Hippocampal formation (tissue), 2 donors: ENCODE data around the gene SEMA4D.

Experiments
- DNase-seq, 2 donors: peaks; one replicate each; lab custom pipeline; 2025; lab: John Stamatoyannopoulos, UW

Gene SEMA4D

GRCh38 chr9:89444925-89445765 is 52.8 kb downstream of the SEMA4D start:
- DNase-seq: no peak

- DNase-seq: no peak
Observed at GRCh38 chr9:89444274-89444673, 53.6 kb downstream of the SEMA4D start.

GRCh38 chr9:89442981-89443814 is 54.7 kb downstream of the SEMA4D start:
- DNase-seq: no peak

GRCh38 chr9:89442501-89442978 is 55.4 kb downstream of the SEMA4D start:
- no peak for DNase-seq

GRCh38 chr9:89441986-89442385 is 55.9 kb downstream of the SEMA4D start:
- DNase-seq: no peak

GRCh38 chr9:89441655-89441970 is 56.3 kb downstream of the SEMA4D start:
- DNase-seq: no peak

- DNase-seq: no peak
Observed at GRCh38 chr9:89440951-89441654, 56.8 kb downstream of the SEMA4D start.

- no peak for DNase-seq
Observed at GRCh38 chr9:89440548-89440947, 57.4 kb downstream of the SEMA4D start.

GRCh38 chr9:89440046-89440445 is 57.9 kb downstream of the SEMA4D start:
- DNase-seq: no peak

GRCh38 chr9:89439571-89439970 is 58.3 kb downstream of the SEMA4D start:
- DNase-seq: no peak

- no peak for DNase-seq
Observed at GRCh38 chr9:89438194-89438593, 59.7 kb downstream of the SEMA4D start.

GRCh38 chr9:89437772-89438171 is 60.1 kb downstream of the SEMA4D start:
- DNase-seq: no peak

- DNase-seq: no peak
Observed at GRCh38 chr9:89436963-89437625, 60.8 kb downstream of the SEMA4D start.

GRCh38 chr9:89436326-89436725 is 61.6 kb downstream of the SEMA4D start:
- peak; percentile 83 to 92 for DNase-seq

- DNase-seq: no peak
Observed at GRCh38 chr9:89435071-89435823, 62.7 kb downstream of the SEMA4D start.

GRCh38 chr9:89434636-89435035 is 63.3 kb downstream of the SEMA4D start:
- no peak for DNase-seq

- no peak for DNase-seq
Observed at GRCh38 chr9:89433826-89434225, 64.1 kb downstream of the SEMA4D start.

GRCh38 chr9:89432986-89433530 is 64.9 kb downstream of the SEMA4D start:
- DNase-seq: no peak

GRCh38 chr9:89431930-89432725 is 65.8 kb downstream of the SEMA4D start:
- no peak for DNase-seq

GRCh38 chr9:89430995-89431394 is 66.9 kb downstream of the SEMA4D start:
- DNase-seq: no peak
